Neural crest cell (in vitro differentiated cells): ENCODE measurements around the gene HSPA1B. TPM values are rescaled to one million over a fixed set of nuclear protein-coding genes. Genes with fewer than 3 reads are reported as not detected.

ENCODE experiments used
- DNase-seq: peaks from one replicate; pipeline ENCODE4 v3.0.0; 2021; ENCODE audit warnings: low read depth, mixed read lengths, low spot score
- H3K27ac Mint-ChIP-seq: one replicate; pipeline ENCODE4 v1.8.0; 2021; ENCODE audit warnings: mild to moderate bottlenecking, mixed read lengths; ENCODE audit not compliant: unreplicated experiment
- H3K27me3 Mint-ChIP-seq: 2 replicates; pipeline ENCODE4 v1.8.0; 2021; ENCODE audit warnings: low read depth, mild to moderate bottlenecking, mixed read lengths
- H3K36me3 Mint-ChIP-seq: 2 replicates; pipeline ENCODE4 v1.8.0; 2021; ENCODE audit warnings: low read depth, mild to moderate bottlenecking, mixed read lengths
- H3K4me1 Mint-ChIP-seq: 2 replicates; pipeline ENCODE4 v1.8.0; 2021; ENCODE audit warnings: mixed read lengths
- H3K4me3 Mint-ChIP-seq: one replicate; pipeline ENCODE4 v1.8.0; 2021; ENCODE audit warnings: mild to moderate bottlenecking, mixed read lengths
- H3K9me3 Mint-ChIP-seq: 2 replicates; pipeline ENCODE4 v1.8.0; 2021; ENCODE audit warnings: mixed read lengths
- CTCF ChIP-seq: fragments of 200-600 bp; sonication (generic); conservative IDR thresholded peaks from 2 replicates; pipeline ENCODE4 v1.5.0; 2021; ENCODE audit warnings: antibody characterized with exemption, mild to moderate bottlenecking
- total RNA-seq: library from RNA; stranded (reverse); gene quantifications from 2 replicates; pipeline ENCODE4 v1.2.1, GENCODE V29; 2021

Gene HSPA1B
- total RNA-seq, 1 donor from 2014 or later = 82.5 TPM

- Mint-ChIP-seq H3K27ac (no peak overlapping the region), H3K36me3 (peaks cover 8% of the 10 kb centered on the region), H3K4me3 (no peak overlapping the region), H3K4me1 (no peaks in the 10 kb centered on the region), H3K27me3 (no peaks in the 10 kb centered on the region), H3K9me3 (no peaks in the 10 kb centered on the region)
- TF ChIP-seq CTCF = no peak
- DNase-seq = no peak
Observed at GRCh38 chr6:31879143-31879542, 51.6 kb downstream of the HSPA1B start.

Other genes with a start within 250 kb of the HSPA1B start
- gene LTB, start 245.3 kb upstream of the HSPA1B start, total RNA-seq = not detected in 2 replicates
- gene LST1, start 241.5 kb upstream of the HSPA1B start, total RNA-seq = not detected in 2 replicates
- not detected in 2 replicates for gene NCR3, start 234.7 kb upstream of the HSPA1B start, total RNA-seq
- gene AIF1, start 212.5 kb upstream of the HSPA1B start, total RNA-seq = not detected in 2 replicates
- 347 and 356 TPM in 2 replicates for gene PRRC2A, start 207.0 kb upstream of the HSPA1B start, total RNA-seq
- gene BAG6, start 175.1 kb upstream of the HSPA1B start, total RNA-seq = 439 and 459 TPM in 2 replicates
- 3.8 and 4.2 TPM in 2 replicates for gene APOM, start 171.8 kb upstream of the HSPA1B start, total RNA-seq
- 23.5 TPM in 2 replicates for gene C6orf47, start 167.0 kb upstream of the HSPA1B start, total RNA-seq
- gene GPANK1, start 162.7 kb upstream of the HSPA1B start, total RNA-seq = 16.8 and 17.6 TPM in 2 replicates
- gene CSNK2B, start 161.7 kb upstream of the HSPA1B start, total RNA-seq = 185 and 188 TPM in 2 replicates
- 24.0 and 24.2 TPM in 2 replicates for gene LY6G5B, start 157.8 kb upstream of the HSPA1B start, total RNA-seq
- 9.1 and 11.0 TPM in 2 replicates for gene LY6G5C, start 146.7 kb upstream of the HSPA1B start, total RNA-seq
- gene ABHD16A, start 124.4 kb upstream of the HSPA1B start, total RNA-seq = 70.9 and 73.6 TPM in 2 replicates
- not detected in 2 replicates for gene LY6G6F, start 120.9 kb upstream of the HSPA1B start, total RNA-seq
- gene LY6G6D, start 112.4 kb upstream of the HSPA1B start, total RNA-seq = not detected in 2 replicates
- 1.2 TPM in 2 replicates for gene LY6G6C, start 106.0 kb upstream of the HSPA1B start, total RNA-seq
- gene MPIG6B, start 104.4 kb upstream of the HSPA1B start, total RNA-seq = not detected in 2 replicates
- 186 and 194 TPM in 2 replicates for gene DDAH2, start 98.4 kb upstream of the HSPA1B start, total RNA-seq
- gene CLIC1, start 91.2 kb upstream of the HSPA1B start, total RNA-seq = 305 and 313 TPM in 2 replicates
- 79.5 and 86.2 TPM in 2 replicates for gene MSH5, start 87.7 kb upstream of the HSPA1B start, total RNA-seq
- gene SAPCD1, start 65.1 kb upstream of the HSPA1B start, total RNA-seq = 21.3 and 25.1 TPM in 2 replicates
- 2.0 and 2.7 TPM in 2 replicates for gene VWA7, start 50.4 kb upstream of the HSPA1B start, total RNA-seq
- 162 and 163 TPM in 2 replicates for gene VARS1, start 32.0 kb upstream of the HSPA1B start, total RNA-seq
- gene LSM2, start 20.8 kb upstream of the HSPA1B start, total RNA-seq = 122 and 135 TPM in 2 replicates
- gene HSPA1L, start 12.5 kb upstream of the HSPA1B start, total RNA-seq = 1.5 and 1.8 TPM in 2 replicates
- 70.3 and 72.3 TPM in 2 replicates for gene HSPA1A, start 12.2 kb upstream of the HSPA1B start, total RNA-seq
- 46.3 and 49.9 TPM in 2 replicates for gene NEU1, start 35.1 kb downstream of the HSPA1B start, total RNA-seq
- gene SLC44A4, start 51.3 kb downstream of the HSPA1B start, total RNA-seq = 0.32 and 0.84 TPM in 2 replicates
- 202 and 205 TPM in 2 replicates for gene EHMT2, start 70.0 kb downstream of the HSPA1B start, total RNA-seq
- 60.8 and 61.1 TPM in 2 replicates for gene ZBTB12, start 74.3 kb downstream of the HSPA1B start, total RNA-seq
- 0.35 and 1.2 TPM in 2 replicates for gene C2, start 100.0 kb downstream of the HSPA1B start, total RNA-seq
- not detected in 2 replicates for gene CFB, start 118.4 kb downstream of the HSPA1B start, total RNA-seq
- gene NELFE, start 131.2 kb downstream of the HSPA1B start, total RNA-seq = 86.1 and 88.4 TPM in 2 replicates
- 77.9 and 88.7 TPM in 2 replicates for gene SKIC2, start 131.4 kb downstream of the HSPA1B start, total RNA-seq
- gene DXO, start 144.4 kb downstream of the HSPA1B start, total RNA-seq = 23.8 and 26.6 TPM in 2 replicates
- gene C4A, start 154.3 kb downstream of the HSPA1B start, total RNA-seq = 5.6 and 10.1 TPM in 2 replicates
- gene C4B, start 187.1 kb downstream of the HSPA1B start, total RNA-seq = 5.3 and 6.7 TPM in 2 replicates
- 0.23 TPM in 2 replicates for gene CYP21A2, start 210.7 kb downstream of the HSPA1B start, total RNA-seq